GM21717 (cell line): ENCODE results near the gene PIGBOS1.

Experiments used
- ATAC-seq: cut with Tn5 transposase; IDR thresholded peaks from one replicate; pipeline ENCODE4 v1.9.1; 2021; ENCODE audit warnings: mild to moderate bottlenecking, moderate library complexity; ENCODE audit not compliant: unreplicated experiment

The PIGBOS1 gene

GRCh38 chr15:55267401-55268175, 51.3 kb downstream of the PIGBOS1 start:
- peak; percentile 88 for ATAC-seq
